ENCODE measurements around the gene PCDHGC5.

PCDHGC5 gene

GRCh38 chr5:141484310-141484640, 4.6 kb upstream of the PCDHGC5 start:
- Histone ChIP-seq H3K4ac (ENCODE audit: low read depth, low read length) (no peak overlapping the region), H3K36me3 (ENCODE audit: control insufficient read depth in 1 of 2, insufficient read depth in 2 of 2, low read length in 2 of 2) (peaks cover 23 to 28% of the 10 kb centered on the region in 2 experiments), H3K4me1 (ENCODE audit: control insufficient read depth in 1 of 2, insufficient read depth in 2 of 2, low read length in 2 of 2) (peaks cover 14 to 21% of the 10 kb centered on the region in 2 experiments), H3K4me3 (ENCODE audit: low read depth, low read length) (no peak overlapping the region), H2BK5ac (ENCODE audit: low read depth, low read length, poor library complexity) (no peak overlapping the region), H3K27ac (ENCODE audit: low read depth, low read length) (no peak overlapping the region), H3K9ac (ENCODE audit: low read length) (no peak overlapping the region), H3K27me3 (ENCODE audit: insufficient read depth, low read length) (no peaks in the 10 kb centered on the region), H2BK120ac (ENCODE audit: insufficient read depth, low read length, poor library complexity) (no peak overlapping the region), H3K9me3 (ENCODE audit: insufficient read depth, low read depth, low read length) (peaks cover 7% of the 10 kb centered on the region), H4K91ac (ENCODE audit: low read depth, low read length) (no peak overlapping the region), H3K79me1 (ENCODE audit: low read length) (no peaks in the 10 kb centered on the region), H3K23ac (ENCODE audit: low read length) (no peak overlapping the region), H3K14ac (ENCODE audit: low read length) (no peak overlapping the region), H2BK12ac (ENCODE audit: low read length) (no peak overlapping the region), H3K79me2 (ENCODE audit: control insufficient read depth, insufficient read depth, low read length, poor library complexity) (no peaks in the 10 kb centered on the region), H4K8ac (ENCODE audit: low read depth, low read length) (no peak overlapping the region), H3K18ac (ENCODE audit: low read length) (no peak overlapping the region), H3K4me2 (ENCODE audit: low read length) (peak overlapping the region; percentile 63), H4K12ac (ENCODE audit: low read depth, low read length) (no peak overlapping the region), H2AFZ (ENCODE audit: insufficient read depth, low read length, poor library complexity) (no peak overlapping the region), H2AK5ac (ENCODE audit: low read length) (no peak overlapping the region)
- WGBS (ENCODE audit: extremely low coverage, insufficient coverage, insufficient read length) = no CpG with 5 or more reads among the region's 4 CpGs
- no peak for DNase-seq

- no peak within 1 kb of the TSS for H3K27ac ChIP-seq (ENCODE audit: low read depth, low read length)
- WGBS (ENCODE audit: extremely low coverage, insufficient coverage, insufficient read length) = no CpG with 5 or more reads among the region's 39 CpGs
- no peak within 1 kb of the TSS for H2BK120ac ChIP-seq (ENCODE audit: insufficient read depth, low read length, poor library complexity)
- no peaks in the 10 kb centered on the region for H3K27me3 ChIP-seq (ENCODE audit: insufficient read depth, low read length)
- no peak within 1 kb of the TSS for H4K12ac ChIP-seq (ENCODE audit: low read depth, low read length)
- no peak within 1 kb of the TSS for H3K4ac ChIP-seq (ENCODE audit: low read depth, low read length)
- no peak within 1 kb of the TSS for H3K9ac ChIP-seq (ENCODE audit: low read length)
- no peak within 1 kb of the TSS for H3K18ac ChIP-seq (ENCODE audit: low read length)
- DNase-seq = peak in 1 of 2 donors; percentile 33
- peaks cover 7% of the 10 kb centered on the region for H3K9me3 ChIP-seq (ENCODE audit: insufficient read depth, low read depth, low read length)
- H3K4me1 ChIP-seq (ENCODE audit: control insufficient read depth in 1 of 2, insufficient read depth in 2 of 2, low read length in 2 of 2) = peaks cover 14 to 21% of the 10 kb centered on the region in 2 experiments
- H3K14ac ChIP-seq (ENCODE audit: low read length) = no peak within 1 kb of the TSS
- H2AFZ ChIP-seq (ENCODE audit: insufficient read depth, low read length, poor library complexity) = no peak within 1 kb of the TSS
- H3K79me2 ChIP-seq (ENCODE audit: control insufficient read depth, insufficient read depth, low read length, poor library complexity) = no peaks in the 10 kb centered on the region
- H2BK12ac ChIP-seq (ENCODE audit: low read length) = no peak within 1 kb of the TSS
- H3K79me1 ChIP-seq (ENCODE audit: low read length) = no peaks in the 10 kb centered on the region
- H4K91ac ChIP-seq (ENCODE audit: low read depth, low read length) = no peak within 1 kb of the TSS
- peaks cover 26 to 32% of the 10 kb centered on the region in 2 experiments for H3K36me3 ChIP-seq (ENCODE audit: control insufficient read depth in 1 of 2, insufficient read depth in 2 of 2, low read length in 2 of 2)
- no peak within 1 kb of the TSS for H2AK5ac ChIP-seq (ENCODE audit: low read length)
- peak within 1 kb of the TSS; percentile 63 for H3K4me2 ChIP-seq (ENCODE audit: low read length)
- H4K8ac ChIP-seq (ENCODE audit: low read depth, low read length) = no peak within 1 kb of the TSS
- no peak within 1 kb of the TSS for H3K23ac ChIP-seq (ENCODE audit: low read length)
- H3K4me3 ChIP-seq (ENCODE audit: low read depth, low read length) = peak within 1 kb of the TSS; percentile 42
- H2BK5ac ChIP-seq (ENCODE audit: low read depth, low read length, poor library complexity) = no peak within 1 kb of the TSS
Observed at GRCh38 chr5:141484641-141485311, 4.1 kb upstream of the PCDHGC5 start, which contains the start of gene PCDHGC4. TSS of gene PCDHGC4 (plus strand) at chr5:141485030. CDS start at chr5:141485174, 144 bp downstream.

GRCh38 chr5:141485321-141486055, 3.4 kb upstream of the PCDHGC5 start:
- Histone ChIP-seq H3K9ac (ENCODE audit: low read length) (no peak overlapping the region), H3K4me1 (ENCODE audit: control insufficient read depth in 1 of 2, insufficient read depth in 2 of 2, low read length in 2 of 2) (peaks cover 14 to 21% of the 10 kb centered on the region in 2 experiments), H3K14ac (ENCODE audit: low read length) (no peak overlapping the region), H3K23ac (ENCODE audit: low read length) (no peak overlapping the region), H3K18ac (ENCODE audit: low read length) (no peak overlapping the region), H3K79me1 (ENCODE audit: low read length) (no peaks in the 10 kb centered on the region), H3K27ac (ENCODE audit: low read depth, low read length) (no peak overlapping the region), H3K27me3 (ENCODE audit: insufficient read depth, low read length) (no peaks in the 10 kb centered on the region), H2AK5ac (ENCODE audit: low read length) (no peak overlapping the region), H3K36me3 (ENCODE audit: control insufficient read depth in 1 of 2, insufficient read depth in 2 of 2, low read length in 2 of 2) (peaks cover 33 to 37% of the 10 kb centered on the region in 2 experiments), H2BK5ac (ENCODE audit: low read depth, low read length, poor library complexity) (no peak overlapping the region), H4K8ac (ENCODE audit: low read depth, low read length) (no peak overlapping the region), H3K9me3 (ENCODE audit: insufficient read depth, low read depth, low read length) (peaks cover 10% of the 10 kb centered on the region), H3K4me3 (ENCODE audit: low read depth, low read length) (peak overlapping the region; percentile 29), H4K91ac (ENCODE audit: low read depth, low read length) (no peak overlapping the region), H3K4ac (ENCODE audit: low read depth, low read length) (no peak overlapping the region), H2BK12ac (ENCODE audit: low read length) (no peak overlapping the region), H2BK120ac (ENCODE audit: insufficient read depth, low read length, poor library complexity) (no peak overlapping the region), H3K79me2 (ENCODE audit: control insufficient read depth, insufficient read depth, low read length, poor library complexity) (no peaks in the 10 kb centered on the region), H3K4me2 (ENCODE audit: low read length) (peak overlapping the region; percentile 63), H2AFZ (ENCODE audit: insufficient read depth, low read length, poor library complexity) (no peak overlapping the region), H4K12ac (ENCODE audit: low read depth, low read length) (no peak overlapping the region)
- no peak for DNase-seq
- WGBS (ENCODE audit: extremely low coverage, insufficient coverage, insufficient read length) = no CpG with 5 or more reads among the region's 38 CpGs

DNA sequence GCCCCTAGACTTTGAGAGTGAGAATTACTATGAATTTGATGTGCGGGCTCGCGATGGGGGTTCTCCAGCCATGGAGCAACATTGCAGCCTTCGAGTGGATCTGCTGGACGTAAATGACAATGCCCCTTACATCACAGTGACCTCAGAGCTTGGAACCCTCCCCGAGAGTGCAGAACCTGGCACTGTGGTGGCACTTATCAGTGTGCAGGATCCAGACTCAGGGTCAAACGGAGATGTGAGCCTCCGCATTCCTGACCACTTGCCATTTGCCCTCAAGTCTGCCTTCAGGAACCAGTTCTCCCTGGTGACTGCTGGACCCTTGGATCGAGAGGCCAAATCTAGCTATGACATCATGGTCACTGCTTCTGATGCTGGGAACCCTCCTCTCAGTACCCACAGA, 2.8 kb upstream of the PCDHGC5 start:
- no CpG with 5 or more reads among the region's 9 CpGs for WGBS (ENCODE audit: extremely low coverage, insufficient coverage, insufficient read length)
- Histone ChIP-seq H3K27ac (ENCODE audit: low read depth, low read length) (no peak overlapping the region), H2BK12ac (ENCODE audit: low read length) (no peak overlapping the region), H3K23ac (ENCODE audit: low read length) (no peak overlapping the region), H3K79me2 (ENCODE audit: control insufficient read depth, insufficient read depth, low read length, poor library complexity) (no peaks in the 10 kb centered on the region), H3K27me3 (ENCODE audit: insufficient read depth, low read length) (no peaks in the 10 kb centered on the region), H4K12ac (ENCODE audit: low read depth, low read length) (no peak overlapping the region), H2BK5ac (ENCODE audit: low read depth, low read length, poor library complexity) (no peak overlapping the region), H3K36me3 (ENCODE audit: control insufficient read depth in 1 of 2, insufficient read depth in 2 of 2, low read length in 2 of 2) (peaks cover 39 to 43% of the 10 kb centered on the region in 2 experiments), H3K79me1 (ENCODE audit: low read length) (no peaks in the 10 kb centered on the region), H2AFZ (ENCODE audit: insufficient read depth, low read length, poor library complexity) (no peak overlapping the region), H3K9ac (ENCODE audit: low read length) (no peak overlapping the region), H2AK5ac (ENCODE audit: low read length) (no peak overlapping the region), H4K91ac (ENCODE audit: low read depth, low read length) (no peak overlapping the region), H3K4me2 (ENCODE audit: low read length) (no peak overlapping the region), H3K9me3 (ENCODE audit: insufficient read depth, low read depth, low read length) (peaks cover 10% of the 10 kb centered on the region), H3K4me3 (ENCODE audit: low read depth, low read length) (no peak overlapping the region), H3K14ac (ENCODE audit: low read length) (no peak overlapping the region), H3K4me1 (ENCODE audit: control insufficient read depth in 1 of 2, insufficient read depth in 2 of 2, low read length in 2 of 2) (peaks cover 14 to 21% of the 10 kb centered on the region in 2 experiments), H4K8ac (ENCODE audit: low read depth, low read length) (no peak overlapping the region), H3K4ac (ENCODE audit: low read depth, low read length) (no peak overlapping the region), H3K18ac (ENCODE audit: low read length) (no peak overlapping the region), H2BK120ac (ENCODE audit: insufficient read depth, low read length, poor library complexity) (no peak overlapping the region)
- no peak for DNase-seq
